ENCODE measurements around the gene BPTF.
A peak's percentile ranks its signal among the peaks of the same experiment; 100 is the strongest.
"Not testable (repeated sequence)": the region's sequence is repeated elsewhere in the genome, so short reads cannot be mapped to it uniquely, and the experiment has no call there.

Gene BPTF

GRCh38 chr17:67963145-67963572 is 137.9 kb downstream of the BPTF start:
- H3K4me3 ChIP-seq (ENCODE audit: low read length); DNase-seq (ENCODE audit: low read depth): not testable (repeated sequence)
- TF ChIP-seq CTCF (conservative IDR thresholded peaks at IDR 0.05; ENCODE audit: low read depth, low read length), result peak; percentile 60

GRCh38 chr17:67970783-67971182 is 145.5 kb downstream of the BPTF start:
- no peak for TF ChIP-seq CTCF (conservative IDR thresholded peaks at IDR 0.05; ENCODE audit: low read depth, low read length)
- H3K4me3 ChIP-seq (ENCODE audit: low read length), result no peak overlapping the region
- DNase-seq (ENCODE audit: low read depth), result no peak

- H3K4me3 ChIP-seq (ENCODE audit: low read length), result no peak overlapping the region
- DNase-seq (ENCODE audit: low read depth), result no peak
- no peak for TF ChIP-seq CTCF (conservative IDR thresholded peaks at IDR 0.05; ENCODE audit: low read depth, low read length)
These were observed 148.9 kb downstream of the BPTF start for GRCh38 chr17:67974185-67974584.

GRCh38 chr17:67974598-67975066 is 149.3 kb downstream of the BPTF start:
- no peak for DNase-seq (ENCODE audit: low read depth)
- no peak overlapping the region for H3K4me3 ChIP-seq (ENCODE audit: low read length)
- no peak for TF ChIP-seq CTCF (conservative IDR thresholded peaks at IDR 0.05; ENCODE audit: low read depth, low read length)

- not testable (repeated sequence) for DNase-seq (ENCODE audit: low read depth); H3K4me3 ChIP-seq (ENCODE audit: low read length)
These were observed 151.0 kb downstream of the BPTF start for GRCh38 chr17:67976306-67976705.

- no peak for DNase-seq (ENCODE audit: low read depth)
- TF ChIP-seq CTCF (conservative IDR thresholded peaks at IDR 0.05; ENCODE audit: low read depth, low read length), result no peak
These were observed 155.2 kb downstream of the BPTF start for GRCh38 chr17:67980456-67980855.

GRCh38 chr17:67980883-67981282 is 155.6 kb downstream of the BPTF start:
- not testable (repeated sequence) for DNase-seq (ENCODE audit: low read depth); H3K4me3 ChIP-seq (ENCODE audit: low read length)

More at GRCh38 chr17:67980456-67980855, 155.2 kb downstream of the BPTF start:
- H3K4me3 ChIP-seq (ENCODE audit: low read length), result no peak overlapping the region

GRCh38 chr17:67982034-67982640 is 156.8 kb downstream of the BPTF start:
- TF ChIP-seq CTCF (conservative IDR thresholded peaks at IDR 0.05; ENCODE audit: low read depth, low read length), result no peak
- DNase-seq (ENCODE audit: low read depth), result no peak
- no peak overlapping the region for H3K4me3 ChIP-seq (ENCODE audit: low read length)
